ENCODE results near the gene RTKN2. TPM values are rescaled to one million over a fixed set of nuclear protein-coding genes. Genes with fewer than 3 reads are reported as not detected.

Gene RTKN2
- total RNA-seq, 1 donor from 2014 or later = 3.9 TPM

DNA sequence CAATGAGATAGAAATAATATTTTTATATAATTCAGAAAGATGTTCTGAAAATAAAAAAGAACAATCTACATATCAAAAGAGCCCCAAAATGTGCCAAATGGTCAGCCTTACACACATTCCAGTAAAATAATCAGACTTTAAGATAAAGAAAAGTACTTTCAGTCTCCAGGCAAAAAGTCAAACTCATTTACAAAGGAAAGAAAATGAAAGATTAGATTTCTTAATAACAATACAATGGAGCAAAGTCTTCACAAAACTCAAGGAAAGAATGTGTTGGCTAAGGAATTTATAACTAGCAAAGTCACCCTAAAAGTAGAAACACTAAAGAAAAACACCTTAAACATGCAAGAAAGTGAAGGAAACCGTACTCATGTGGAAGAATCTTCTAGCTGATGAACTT, 16.6 kb downstream of the RTKN2 start:
- Mint-ChIP-seq H3K27me3 (ENCODE audit: low read depth) (no peaks in the 10 kb centered on the region), H3K27ac (ENCODE audit: unreplicated experiment) (peak overlapping the region; percentile 53), H3K9me3 (ENCODE audit: low read depth) (peaks cover 3% of the 10 kb centered on the region), H3K4me3 (ENCODE audit: unreplicated experiment) (no peak overlapping the region), H3K36me3 (ENCODE audit: low read depth) (no peaks in the 10 kb centered on the region), H3K4me1 (ENCODE audit: low read depth) (peaks cover 37% of the 10 kb centered on the region)
- DNase-seq (ENCODE audit: low spot score) = no peak
- no peak for TF ChIP-seq CTCF (IDR thresholded peaks at IDR 0.05)

GRCh38 chr10:62250594-62251198, 17.9 kb downstream of the RTKN2 start:
- TF ChIP-seq CTCF (IDR thresholded peaks at IDR 0.05) = no peak
- Mint-ChIP-seq H3K4me1 (ENCODE audit: low read depth) (peaks cover 39% of the 10 kb centered on the region), H3K27ac (ENCODE audit: unreplicated experiment) (no peak overlapping the region), H3K27me3 (ENCODE audit: low read depth) (no peaks in the 10 kb centered on the region), H3K9me3 (ENCODE audit: low read depth) (peaks cover 3% of the 10 kb centered on the region), H3K36me3 (ENCODE audit: low read depth) (no peaks in the 10 kb centered on the region), H3K4me3 (ENCODE audit: unreplicated experiment) (no peak overlapping the region)
- no peak for DNase-seq (ENCODE audit: low spot score)

- peaks cover 3% of the 10 kb centered on the region for H3K9me3 Mint-ChIP-seq (ENCODE audit: low read depth)
- H3K4me1 Mint-ChIP-seq (ENCODE audit: low read depth) = peaks cover 46% of the 10 kb centered on the region
- no peak overlapping the region for H3K4me3 Mint-ChIP-seq (ENCODE audit: unreplicated experiment)
- H3K36me3 Mint-ChIP-seq (ENCODE audit: low read depth) = no peaks in the 10 kb centered on the region
- DNase-seq (ENCODE audit: low spot score) = no peak
- H3K27ac Mint-ChIP-seq (ENCODE audit: unreplicated experiment) = no peak overlapping the region
- no peaks in the 10 kb centered on the region for H3K27me3 Mint-ChIP-seq (ENCODE audit: low read depth)
- no peak for TF ChIP-seq CTCF (IDR thresholded peaks at IDR 0.05)
These were observed 18.7 kb downstream of the RTKN2 start for GRCh38 chr10:62249957-62250356.

DNA sequence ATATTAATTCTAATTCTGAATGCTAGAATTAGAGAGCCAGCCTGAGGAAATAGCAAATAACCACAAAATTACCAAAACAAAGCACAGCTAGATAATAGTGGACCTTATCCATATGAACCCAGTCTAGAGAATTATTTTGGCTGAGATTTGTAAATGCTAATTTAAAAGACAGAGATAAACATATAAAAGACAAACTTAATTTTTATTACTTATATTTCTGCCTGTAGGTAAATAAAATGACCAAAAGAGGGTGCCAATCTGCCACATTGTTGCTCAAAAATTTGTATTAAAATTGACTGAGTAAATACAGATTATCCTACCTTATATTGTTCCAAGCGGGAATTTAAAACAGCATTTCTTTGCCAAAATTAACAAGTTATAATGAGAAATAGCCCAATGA, 20.2 kb downstream of the RTKN2 start:
- TF ChIP-seq CTCF (IDR thresholded peaks at IDR 0.05) = peak; percentile 82
- H3K9me3 Mint-ChIP-seq (ENCODE audit: low read depth) = no peaks in the 10 kb centered on the region
- peaks cover 55% of the 10 kb centered on the region for H3K4me1 Mint-ChIP-seq (ENCODE audit: low read depth)
- H3K27me3 Mint-ChIP-seq (ENCODE audit: low read depth) = no peaks in the 10 kb centered on the region
- H3K36me3 Mint-ChIP-seq (ENCODE audit: low read depth) = no peaks in the 10 kb centered on the region
- H3K4me3 Mint-ChIP-seq (ENCODE audit: unreplicated experiment) = no peak overlapping the region
- no peak for DNase-seq (ENCODE audit: low spot score)
- H3K27ac Mint-ChIP-seq (ENCODE audit: unreplicated experiment) = no peak overlapping the region

DNA sequence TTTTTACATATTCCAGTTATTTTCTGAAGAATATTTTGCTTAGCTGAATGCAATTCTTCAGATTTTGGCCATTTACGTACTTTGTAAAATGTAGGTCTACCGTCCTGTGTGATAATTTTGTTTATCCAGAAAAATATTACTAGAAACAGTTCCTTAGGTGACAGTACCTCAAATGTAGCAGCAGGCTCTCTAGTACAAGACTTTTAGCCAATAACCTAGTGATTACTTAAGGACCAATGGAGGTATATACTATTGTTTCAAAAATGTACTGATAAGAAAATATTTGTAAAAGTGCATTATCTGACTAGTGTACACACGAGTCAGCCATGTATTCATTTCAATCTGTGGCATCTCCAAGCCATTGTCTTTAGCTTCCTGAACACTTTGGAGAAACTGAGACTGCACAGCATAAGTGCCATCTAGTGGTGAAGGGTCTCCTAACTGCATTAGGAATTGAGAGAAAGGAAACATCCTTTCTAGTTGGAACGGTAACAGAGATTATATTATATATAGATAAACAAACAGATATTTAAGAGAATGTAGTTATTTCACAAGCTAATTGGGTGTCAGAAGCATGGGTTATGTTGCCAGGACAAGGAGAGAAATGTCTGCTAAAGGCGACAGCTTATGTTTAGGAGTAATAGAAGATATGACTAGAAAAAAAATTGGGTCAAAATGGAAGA, 23.7 kb downstream of the RTKN2 start:
- no peak overlapping the region for H3K4me3 Mint-ChIP-seq (ENCODE audit: unreplicated experiment)
- peaks cover 44% of the 10 kb centered on the region for H3K4me1 Mint-ChIP-seq (ENCODE audit: low read depth)
- no peaks in the 10 kb centered on the region for H3K36me3 Mint-ChIP-seq (ENCODE audit: low read depth)
- H3K27me3 Mint-ChIP-seq (ENCODE audit: low read depth) = no peaks in the 10 kb centered on the region
- H3K9me3 Mint-ChIP-seq (ENCODE audit: low read depth) = peaks cover 3% of the 10 kb centered on the region
- no peak for DNase-seq (ENCODE audit: low spot score)
- peak overlapping the region; percentile 23 for H3K27ac Mint-ChIP-seq (ENCODE audit: unreplicated experiment)
- peak; percentile 98 for TF ChIP-seq CTCF (IDR thresholded peaks at IDR 0.05)
